Esophagus muscularis mucosa (tissue), 4 donors: ENCODE data around the gene VPS13D. TPM values are rescaled to one million over a fixed set of nuclear protein-coding genes. Genes with fewer than 3 reads are reported as not detected.

Source experiments
- DNase-seq: peaks from one replicate; pipeline ENCODE4 v3.0.0-alpha.2; 2017; ENCODE audit errors: extremely low spot score
- H3K27ac ChIP-seq, 4 donors: fragments of 200-600 bp; sonication (generic); replicated peaks in 1 of 4; 1 replicate in 3 of 4; 2 replicates in 1 of 4; pipeline ENCODE4 v1.5.1; 2016 to 2019; ENCODE audit warnings: mild to moderate bottlenecking in 1 of 4
- H3K27me3 ChIP-seq, 4 donors: fragments of 200-600 bp; sonication (generic); one replicate each; pipeline versions ENCODE4 v1.5.1 to v1.6.0; 2016 to 2019
- H3K36me3 ChIP-seq, 4 donors: fragments of 200-600 bp; sonication (generic); one replicate each; pipeline ENCODE4 v1.5.1; 2016 to 2019
- H3K4me1 ChIP-seq, 4 donors: fragments of 200-600 bp; sonication (generic); one replicate each; pipeline ENCODE4 v1.5.1; 2016 to 2019
- H3K4me3 ChIP-seq, 4 donors: fragments of 200-600 bp; sonication (generic); 1 replicate in 2 of 4; 2 replicates in 2 of 4; pipeline ENCODE4 v1.5.1; 2016 to 2019; ENCODE audit warnings: mild to moderate bottlenecking in 4 of 4, moderate library complexity in 1 of 4
- H3K9me3 ChIP-seq, 4 donors: fragments of 200-600 bp; sonication (generic); 1 replicate in 3 of 4; 2 replicates in 1 of 4; pipeline ENCODE4 v1.5.1; 2016 to 2019
- EP300 ChIP-seq: sonication (generic); formaldehyde crosslinking; IDR thresholded peaks from one replicate; pipeline ENCODE4 v1.6.1; 2017; ENCODE audit warnings: antibody characterized with exemption
- POLR2A ChIP-seq: fragments of 450-650 bp; IDR thresholded peaks from one replicate; pipeline ENCODE4 v1.6.1; 2017; ENCODE audit warnings: antibody characterized with exemption, moderate library complexity, mild to moderate bottlenecking, low read depth
- POLR2AphosphoS5 ChIP-seq, 2 donors: sonication (generic); formaldehyde crosslinking; IDR thresholded peaks; one replicate each; pipeline ENCODE4 v1.6.1; 2017; ENCODE audit warnings: antibody characterized with exemption in 2 of 2
- WGBS: methylation state at CpG from one replicate; pipeline ENCODE4 v1.1.5; 2018; 5-methylcytosine and 5-hydroxymethylcytosine counted together
- intact Hi-C: fragments of 100-400 bp; cut with DNase I; formaldehyde crosslinking; loops from one replicate; pipeline ENCODE4 v1.15.1; 2023
- total RNA-seq, 4 donors: library from RNA; depleted of rRNA; stranded (reverse); fragments of >200 nt; gene quantifications; one replicate each; pipeline versions ENCODE4 v1.1.0 to v1.2.1, GENCODE V29; 2016
- TF ChIP-seq, protein P1 (sequence below), 3 experiments: fragments of 200-600 bp in 2 of 3; fragments of 450-650 bp in 1 of 3; sonication (generic) in 2 of 3; IDR thresholded peaks; one replicate each; pipeline ENCODE4 v1.5.1; 2017 to 2019; ENCODE audit warnings: antibody characterized with exemption in 3 of 3, mild to moderate bottlenecking in 2 of 3, moderate library complexity in 1 of 3

Gene VPS13D
- total RNA-seq, 4 donors from 2014 or later: 67.8 to 93.3 (median 85.4) TPM

DNA sequence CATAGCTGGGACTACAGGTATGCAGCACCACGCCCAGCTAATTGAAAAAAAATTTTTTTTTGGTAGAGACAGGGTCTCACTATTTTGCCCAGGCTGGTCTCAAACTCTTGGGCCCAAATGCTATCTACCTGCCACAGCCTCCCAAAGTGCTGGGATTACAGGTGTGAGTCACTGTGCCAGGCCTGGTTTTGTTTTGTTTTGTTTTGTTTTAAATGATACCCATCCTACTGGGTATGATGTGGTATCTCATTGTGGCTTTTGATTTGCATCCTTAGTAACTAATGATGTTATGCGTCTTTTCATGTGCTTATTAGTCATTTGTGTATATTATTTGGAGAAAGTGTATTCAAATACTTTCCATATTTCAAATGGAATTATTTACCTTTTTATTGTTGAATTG lies 142.3 kb downstream of the VPS13D start:
- Histone ChIP-seq H3K36me3 (peaks cover 9 to 79% (median 42%) of the 10 kb centered on the region in 4 donors), H3K9me3 (no peaks in the 10 kb centered on the region), H3K27ac (no peak overlapping the region), H3K4me1 (peaks cover 0 to 45% (median 33%) of the 10 kb centered on the region in 4 donors), H3K4me3 (no peak overlapping the region), H3K27me3 (no peaks in the 10 kb centered on the region)
- 84% methylated on average over 2 of the region's 2 CpGs for WGBS
- intact Hi-C loops: no loop called here
- no peak for TF ChIP-seq POLR2A
- TF ChIP-seq, protein P1, sequence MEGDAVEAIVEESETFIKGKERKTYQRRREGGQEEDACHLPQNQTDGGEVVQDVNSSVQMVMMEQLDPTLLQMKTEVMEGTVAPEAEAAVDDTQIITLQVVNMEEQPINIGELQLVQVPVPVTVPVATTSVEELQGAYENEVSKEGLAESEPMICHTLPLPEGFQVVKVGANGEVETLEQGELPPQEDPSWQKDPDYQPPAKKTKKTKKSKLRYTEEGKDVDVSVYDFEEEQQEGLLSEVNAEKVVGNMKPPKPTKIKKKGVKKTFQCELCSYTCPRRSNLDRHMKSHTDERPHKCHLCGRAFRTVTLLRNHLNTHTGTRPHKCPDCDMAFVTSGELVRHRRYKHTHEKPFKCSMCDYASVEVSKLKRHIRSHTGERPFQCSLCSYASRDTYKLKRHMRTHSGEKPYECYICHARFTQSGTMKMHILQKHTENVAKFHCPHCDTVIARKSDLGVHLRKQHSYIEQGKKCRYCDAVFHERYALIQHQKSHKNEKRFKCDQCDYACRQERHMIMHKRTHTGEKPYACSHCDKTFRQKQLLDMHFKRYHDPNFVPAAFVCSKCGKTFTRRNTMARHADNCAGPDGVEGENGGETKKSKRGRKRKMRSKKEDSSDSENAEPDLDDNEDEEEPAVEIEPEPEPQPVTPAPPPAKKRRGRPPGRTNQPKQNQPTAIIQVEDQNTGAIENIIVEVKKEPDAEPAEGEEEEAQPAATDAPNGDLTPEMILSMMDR (IDR thresholded peaks at IDR 0.05): no peak
- TF ChIP-seq POLR2AphosphoS5 (IDR thresholded peaks at IDR 0.05): no peak
- TF ChIP-seq EP300: no peak
- no peak for DNase-seq

DNA sequence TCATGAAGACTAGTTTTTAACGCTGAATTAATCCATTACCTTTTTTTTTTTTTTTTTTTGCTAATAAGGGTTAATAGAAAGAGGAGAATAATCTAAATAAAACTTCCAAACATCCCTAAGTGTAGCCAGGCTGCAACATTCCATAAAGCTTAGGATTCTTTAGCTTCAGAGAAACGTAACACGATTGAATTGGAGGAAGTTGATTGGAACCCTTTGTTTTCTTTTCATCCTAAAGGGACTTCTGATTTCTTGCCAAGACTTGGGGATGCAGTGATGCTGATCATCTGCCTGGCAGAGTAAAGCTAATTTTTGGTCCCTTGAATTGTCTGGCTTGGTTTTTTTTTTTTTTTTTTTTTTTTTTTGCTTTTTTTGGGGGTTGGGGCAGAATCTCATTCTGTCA lies 142.9 kb downstream of the VPS13D start:
- DNase-seq: no peak
- no peak overlapping the region for H3K27ac ChIP-seq
- TF ChIP-seq, protein P1 (IDR thresholded peaks at IDR 0.05): no peak
- TF ChIP-seq EP300 (no peak), POLR2A (no peak), POLR2AphosphoS5 (IDR thresholded peaks at IDR 0.05) (no peak)
- H3K4me3 ChIP-seq: no peak overlapping the region
- H3K27me3 ChIP-seq: no peaks in the 10 kb centered on the region
- no peaks in the 10 kb centered on the region for H3K9me3 ChIP-seq
- peaks cover 5 to 79% (median 41%) of the 10 kb centered on the region in 4 donors for H3K36me3 ChIP-seq
- WGBS: 72% methylated on average over 3 of the region's 3 CpGs
- peaks cover 0 to 45% (median 33%) of the 10 kb centered on the region in 4 donors for H3K4me1 ChIP-seq
- intact Hi-C loops: no loop called here

GRCh38 chr1:12375133-12375829 lies 145.5 kb downstream of the VPS13D start:
- Histone ChIP-seq H3K9me3 (no peaks in the 10 kb centered on the region), H3K4me1 (peaks cover 3 to 25% (median 16%) of the 10 kb centered on the region in 4 donors), H3K36me3 (peaks cover 8 to 79% (median 45%) of the 10 kb centered on the region in 4 donors), H3K27me3 (no peaks in the 10 kb centered on the region), H3K4me3 (no peak overlapping the region), H3K27ac (no peak overlapping the region)
- intact Hi-C loops: no loop called here
- DNase-seq: no peak
- TF ChIP-seq, protein P1 (IDR thresholded peaks at IDR 0.05): no peak
- TF ChIP-seq EP300: no peak
- no peak for TF ChIP-seq POLR2AphosphoS5 (IDR thresholded peaks at IDR 0.05)
- no peak for TF ChIP-seq POLR2A
- 93% methylated on average over 4 of the region's 4 CpGs for WGBS

- peaks cover 8 to 79% (median 45%) of the 10 kb centered on the region in 4 donors for H3K36me3 ChIP-seq
- DNase-seq: no peak
- no peaks in the 10 kb centered on the region for H3K9me3 ChIP-seq
- TF ChIP-seq EP300: no peak
- no peak for TF ChIP-seq POLR2A
- TF ChIP-seq, protein P1 (IDR thresholded peaks at IDR 0.05): no peak
- TF ChIP-seq POLR2AphosphoS5 (IDR thresholded peaks at IDR 0.05): no peak
- no peak overlapping the region for H3K27ac ChIP-seq
- peaks cover 6 to 27% (median 20%) of the 10 kb centered on the region in 4 donors for H3K4me1 ChIP-seq
- no peaks in the 10 kb centered on the region for H3K27me3 ChIP-seq
- intact Hi-C loops: no loop called here
- no peak overlapping the region for H3K4me3 ChIP-seq
- 72% methylated on average over 6 of the region's 6 CpGs for WGBS
Observed at GRCh38 chr1:12376236-12377045, 146.6 kb downstream of the VPS13D start.
